Endothelial cell of umbilical vein (primary cell): ENCODE measurements around the gene VTI1A. TPM values are rescaled to one million over a fixed set of nuclear protein-coding genes. Genes with fewer than 3 reads are reported as not detected.

Experiments used
- BruUV-seq: library from RNA; stranded (reverse); fragments of 400-500 nt; replicated peaks from 2 replicates; lab custom pipeline; 2021; lab: Mats Ljungman, UMichigan
- CTCF ChIA-PET: fragments of 300-600, 350-600 bp; sonication (Branson Sonifier 250); formaldehyde crosslinking; loops from one replicate; lab custom pipeline; 2021; ENCODE audit warnings: antibody characterized with exemption, inconsistent platforms; lab: Charles Lee
- POLR2A ChIA-PET: fragments of 300-600, 350-600 bp; sonication (Branson Sonifier 250); formaldehyde crosslinking; loops from one replicate; lab custom pipeline; 2021; ENCODE audit warnings: antibody characterized with exemption, inconsistent platforms; lab: Charles Lee
- DNase-seq: peaks from one replicate; pipeline ENCODE4 v3.0.0-alpha.2; 2011; ENCODE audit warnings: low read depth, low spot score
- FAIRE-seq: peaks from 2 replicates; lab custom pipeline; 2011; peaks lifted over from hg19 to GRCh38; lab: Jason Lieb, UNC
- H2AFZ ChIP-seq: 2 replicates; pipeline ENCODE4 v1.6.0; 2012; ENCODE audit warnings: low read depth, low read length, control low read depth, inconsistent platforms
- H3K27ac ChIP-seq: 2 replicates; pipeline ENCODE4 v1.5.1; 2011; ENCODE audit warnings: low read depth, mild to moderate bottlenecking, control low read depth, low read length, moderate library complexity; ENCODE audit not compliant: insufficient read depth
- H3K27me3 ChIP-seq, 2 experiments: 2 replicates each; pipeline versions ENCODE4 v1.6.0 to v1.6.1; 2011; ENCODE audit warnings: low read length in 2 of 2, mixed read lengths in 1 of 2; ENCODE audit not compliant: control insufficient read depth in 2 of 2, insufficient read depth in 2 of 2
- H3K36me3 ChIP-seq, 2 experiments: 2 replicates in 1 of 2; 3 replicates in 1 of 2; pipeline ENCODE4 v1.5.1; 2011; ENCODE audit warnings: low read length in 2 of 2, mild to moderate bottlenecking in 1 of 2, moderate library complexity in 1 of 2; ENCODE audit not compliant: control insufficient read depth in 2 of 2, insufficient read depth in 2 of 2; ENCODE audit errors: extremely low read depth in 1 of 2
- H3K4me1 ChIP-seq: 3 replicates; pipeline ENCODE4 v1.5.1; 2011; ENCODE audit warnings: mild to moderate bottlenecking, low read length; ENCODE audit not compliant: control insufficient read depth, insufficient read depth; ENCODE audit errors: extremely low read depth
- H3K4me2 ChIP-seq: 2 replicates; pipeline ENCODE4 v1.6.1; 2011; ENCODE audit warnings: low read length, control low read depth, mixed read lengths; ENCODE audit not compliant: insufficient read depth
- H3K4me3 ChIP-seq, 3 experiments: fragments of 200-600 bp in 1 of 3; sonication (generic), shearing (Covaris generic) in 1 of 3; replicated peaks in 1 of 3; 2 replicates each; pipeline ENCODE4 v1.5.1; 2011 to 2016; ENCODE audit warnings: control low read depth in 3 of 3, low read length in 3 of 3, mild to moderate bottlenecking in 2 of 3, inconsistent platforms in 1 of 3, low read depth in 1 of 3, moderate library complexity in 1 of 3; ENCODE audit not compliant: insufficient read depth in 1 of 3
- H3K79me2 ChIP-seq: 2 replicates; pipeline ENCODE4 v1.6.0; 2012; ENCODE audit warnings: low read length, inconsistent platforms; ENCODE audit not compliant: control insufficient read depth, insufficient read depth
- H3K9ac ChIP-seq: replicated peaks from 2 replicates; pipeline ENCODE3; 2011; ENCODE audit warnings: low read length, control low read depth; ENCODE audit not compliant: insufficient read depth; ENCODE audit errors: extremely low read depth
- H3K9me1 ChIP-seq: replicated peaks from 3 replicates; pipeline ENCODE4 v1.6.0; 2011; ENCODE audit warnings: mild to moderate bottlenecking, low read length; ENCODE audit not compliant: control insufficient read depth, insufficient read depth; ENCODE audit errors: extremely low read depth
- H3K9me3 ChIP-seq: replicated peaks from 2 replicates; pipeline ENCODE4 v1.5.1; 2012; ENCODE audit warnings: low read length, inconsistent platforms; ENCODE audit not compliant: control insufficient read depth, insufficient read depth
- H4K20me1 ChIP-seq: replicated peaks from 2 replicates; pipeline ENCODE3; 2011; ENCODE audit warnings: mild to moderate bottlenecking, low read length; ENCODE audit not compliant: control insufficient read depth, insufficient read depth; ENCODE audit errors: extremely low read depth
- EZH2 ChIP-seq: IDR thresholded peaks from 2 replicates; pipeline ENCODE4 v1.6.1; 2012; ENCODE audit warnings: borderline replicate concordance, low read depth, mild to moderate bottlenecking, moderate library complexity, low read length, inconsistent platforms; ENCODE audit not compliant: severe bottlenecking
- FOS ChIP-seq: IDR thresholded peaks from 2 replicates; pipeline ENCODE4 v1.6.1; 2011; ENCODE audit warnings: mild to moderate bottlenecking, low read length, moderate library complexity, borderline replicate concordance; ENCODE audit not compliant: insufficient read depth
- GATA2 ChIP-seq: IDR thresholded peaks from 2 replicates; pipeline ENCODE4 v1.7.0; 2011; ENCODE audit warnings: low read depth, mild to moderate bottlenecking, moderate library complexity, mixed read lengths, low read length; ENCODE audit not compliant: insufficient read length, insufficient read depth
- JUN ChIP-seq: IDR thresholded peaks from 2 replicates; pipeline ENCODE4 v1.6.1; 2011; ENCODE audit warnings: borderline replicate concordance, low read depth; ENCODE audit not compliant: insufficient read length, insufficient read depth
- MYC ChIP-seq: IDR thresholded peaks from one replicate; pipeline ENCODE4 v1.6.1; 2011; ENCODE audit warnings: mild to moderate bottlenecking, low read depth, low read length
- POLR2A ChIP-seq: IDR thresholded peaks from 2 replicates; pipeline ENCODE4 v1.6.1; 2012; ENCODE audit warnings: low read depth, mild to moderate bottlenecking, control low read depth, low read length
- POLR2AphosphoS5 ChIP-seq: IDR thresholded peaks from 2 replicates; pipeline ENCODE4 v1.6.1; 2012; ENCODE audit warnings: low read depth, mild to moderate bottlenecking, control low read depth, low read length, moderate library complexity; ENCODE audit not compliant: insufficient read depth
- dilution Hi-C: fragments of 300-500 bp; cut with MboI; formaldehyde crosslinking; loops from one replicate; pipeline ENCODE4 v1.15.0; 2019; ENCODE audit warnings: low sequenced_read_pairs; ENCODE audit not compliant: extremely low pct_ligation_motif_present
- intact Hi-C: fragments of 100-400 bp; cut with micrococcal nuclease; formaldehyde crosslinking; loops from one replicate; pipeline ENCODE4 v1.10.0; 2022
- polyA plus RNA-seq, 4 experiments: library from polyadenylated mRNA; depleted of rRNA in 3 of 4; stranded (reverse) in 3 of 4; unstranded in 1 of 4; fragments of >200 nt; gene quantifications; 2 replicates each; pipeline versions ENCODE4 v1.2.1 to v1.2.3, GENCODE V29; 2011 to 2012; ENCODE audit warnings: missing spikeins in 1 of 4
- total RNA-seq: library from RNA; stranded (reverse); gene quantifications from 2 replicates; pipeline ENCODE4 v1.2.3, GENCODE V29; 2021
- TF ChIP-seq, protein P1 (sequence below): IDR thresholded peaks from 2 replicates; pipeline ENCODE4 v1.6.1; 2011; ENCODE audit not compliant: insufficient read depth, insufficient read length

Gene VTI1A
- total and polyA plus RNA-seq, 2 donors (not counting 3 experiments of a cell fraction or from before 2014, with no cell fraction given), result 10.8 to 35.6 TPM

- dilution Hi-C loops, result no loop called here
- ChIA-PET CTCF (interaction anchor here (0.8 kb wide), 1 partner anchor 564 kb away, joined by 3 read pairs; no protein-coding TSS in a partner anchor), POLR2A (no interaction called here)
- no peaks in the 10 kb centered on the region for H3K4me1 ChIP-seq
- no peak overlapping the region for H2AFZ ChIP-seq
- H3K4me2 ChIP-seq, result no peak overlapping the region
- H3K36me3 ChIP-seq, result no peaks in the 10 kb centered on the region
- no peak for DNase-seq
- TF ChIP-seq GATA2 (no peak), MYC (no peak), FOS (no peak), JUN (no peak), EZH2 (no peak), POLR2AphosphoS5 (no peak), POLR2A (no peak)
- TF ChIP-seq, protein P1, sequence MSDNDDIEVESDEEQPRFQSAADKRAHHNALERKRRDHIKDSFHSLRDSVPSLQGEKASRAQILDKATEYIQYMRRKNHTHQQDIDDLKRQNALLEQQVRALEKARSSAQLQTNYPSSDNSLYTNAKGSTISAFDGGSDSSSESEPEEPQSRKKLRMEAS, result no peak
- no peaks in the 10 kb centered on the region for H3K9me3 ChIP-seq
- H3K9me1 ChIP-seq, result no peaks in the 10 kb centered on the region
- FAIRE-seq, result no peak
- H3K27me3 ChIP-seq, result no peaks in the 10 kb centered on the region
- no peak overlapping the region for H3K9ac ChIP-seq
- no peaks in the 10 kb centered on the region for H3K79me2 ChIP-seq
- intact Hi-C loops, result no loop called here
- no TSS peak for BruUV-seq
- H3K27ac ChIP-seq, result no peak overlapping the region
- H4K20me1 ChIP-seq, result no peaks in the 10 kb centered on the region
- H3K4me3 ChIP-seq, result no peak overlapping the region
These were observed 374.6 kb downstream of the VTI1A start for GRCh38 chr10:112821663-112822062.

- no peaks in the 10 kb centered on the region for H3K36me3 ChIP-seq
- DNase-seq (no peak), FAIRE-seq (no peak)
- no peaks in the 10 kb centered on the region for H4K20me1 ChIP-seq
- no TSS peak for BruUV-seq
- H3K9me1 ChIP-seq, result no peaks in the 10 kb centered on the region
- no peaks in the 10 kb centered on the region for H3K79me2 ChIP-seq
- intact Hi-C loops (no loop called here), dilution Hi-C loops (no loop called here)
- no peak overlapping the region for H3K27ac ChIP-seq
- ChIA-PET CTCF (no interaction called here), POLR2A (no interaction called here)
- no peaks in the 10 kb centered on the region for H3K27me3 ChIP-seq
- no peak for TF ChIP-seq POLR2AphosphoS5
- no peak for TF ChIP-seq GATA2
- TF ChIP-seq FOS, result no peak
- TF ChIP-seq MYC, result no peak
- H3K4me1 ChIP-seq, result no peaks in the 10 kb centered on the region
- no peaks in the 10 kb centered on the region for H3K9me3 ChIP-seq
- no peak overlapping the region for H3K9ac ChIP-seq
- no peak overlapping the region for H3K4me3 ChIP-seq
- H3K4me2 ChIP-seq, result no peak overlapping the region
- H2AFZ ChIP-seq, result no peak overlapping the region
These were observed 376.0 kb downstream of the VTI1A start for GRCh38 chr10:112823007-112823406.
